Stimulated activated effector memory CD8-positive, alpha-beta T cell treated with anti-CD3 and anti-CD28 coated beads, Interleukin-12 subunit alpha, Interleukin-12 subunit beta, amount 100 ng/mL, for 72 hours (primary cell): ENCODE data around the gene ADAMTS12.

Source experiments
- ATAC-seq: fragments of 150-1000 bp; cut with Tn5 transposase; 2 replicates; pipeline ENCODE4 v1.10.0; 2021
- DNase-seq, 2 donors: peaks; one replicate each; pipeline ENCODE4 v3.0.0; 2021 to 2022; ENCODE audit warnings: low spot score in 2 of 2
- H3K27ac Mint-ChIP-seq: one replicate; pipeline ENCODE4 v1.8.0; 2022; ENCODE audit warnings: mild to moderate bottlenecking, mixed read lengths
- H3K36me3 Mint-ChIP-seq: one replicate; pipeline ENCODE4 v1.8.0; 2022; ENCODE audit warnings: mild to moderate bottlenecking, mixed read lengths
- H3K4me1 Mint-ChIP-seq: one replicate; pipeline ENCODE4 v1.8.0; 2022; ENCODE audit warnings: mixed read lengths
- H3K4me3 Mint-ChIP-seq: one replicate; pipeline ENCODE4 v1.8.0; 2022; ENCODE audit warnings: mild to moderate bottlenecking, mixed read lengths
- H3K9me3 Mint-ChIP-seq: one replicate; pipeline ENCODE4 v1.8.0; 2022; ENCODE audit warnings: mixed read lengths

The ADAMTS12 gene

DNA sequence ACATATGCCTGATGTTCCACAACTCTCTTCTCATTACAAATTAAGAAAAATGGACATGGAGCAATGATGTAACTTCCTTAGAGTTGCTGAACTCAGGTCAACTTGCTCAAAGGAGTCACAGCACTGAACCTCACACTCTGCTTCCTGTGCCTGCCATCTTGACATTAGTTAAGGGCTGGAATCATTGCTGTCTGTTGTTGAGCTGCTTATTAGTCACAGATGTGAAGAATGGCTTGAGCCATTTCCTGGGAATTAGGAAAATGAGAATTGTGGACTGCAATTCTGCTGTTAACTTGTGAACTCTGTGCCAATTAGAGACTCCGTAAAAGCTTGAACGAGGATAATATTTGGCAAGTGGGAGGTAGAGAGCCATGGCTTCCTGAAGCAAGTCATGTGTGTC, 212.0 kb downstream of the ADAMTS12 start:
- DNase-seq (no peak), ATAC-seq (no peak)
- Mint-ChIP-seq H3K27ac (no peak overlapping the region), H3K4me1 (no peaks in the 10 kb centered on the region), H3K9me3 (no peaks in the 10 kb centered on the region), H3K36me3 (no peaks in the 10 kb centered on the region), H3K4me3 (no peak overlapping the region)

GRCh38 chr5:33675958-33676464, 215.8 kb downstream of the ADAMTS12 start:
- Mint-ChIP-seq H3K36me3 (no peaks in the 10 kb centered on the region), H3K4me3 (no peak overlapping the region), H3K4me1 (no peaks in the 10 kb centered on the region), H3K9me3 (no peaks in the 10 kb centered on the region), H3K27ac (no peak overlapping the region)
- no peak for ATAC-seq
- no peak for DNase-seq

GRCh38 chr5:33671700-33672291, 220.0 kb downstream of the ADAMTS12 start:
- Mint-ChIP-seq H3K36me3 (no peaks in the 10 kb centered on the region), H3K27ac (no peak overlapping the region), H3K4me3 (no peak overlapping the region), H3K9me3 (peaks cover 2% of the 10 kb centered on the region), H3K4me1 (no peaks in the 10 kb centered on the region)
- DNase-seq (no peak), ATAC-seq (peak; percentile 11)

GRCh38 chr5:33662722-33663427, 228.9 kb downstream of the ADAMTS12 start:
- H3K27ac Mint-ChIP-seq, result no peak overlapping the region
- H3K4me3 Mint-ChIP-seq, result no peak overlapping the region

GRCh38 chr5:33659526-33660169, 232.1 kb downstream of the ADAMTS12 start:
- H3K36me3 Mint-ChIP-seq, result no peaks in the 10 kb centered on the region

More at GRCh38 chr5:33662722-33663427, 228.9 kb downstream of the ADAMTS12 start:
- DNase-seq, result no peak
- Mint-ChIP-seq H3K9me3 (no peaks in the 10 kb centered on the region), H3K36me3 (no peaks in the 10 kb centered on the region), H3K4me1 (no peaks in the 10 kb centered on the region)
- ATAC-seq, result no peak

DNA sequence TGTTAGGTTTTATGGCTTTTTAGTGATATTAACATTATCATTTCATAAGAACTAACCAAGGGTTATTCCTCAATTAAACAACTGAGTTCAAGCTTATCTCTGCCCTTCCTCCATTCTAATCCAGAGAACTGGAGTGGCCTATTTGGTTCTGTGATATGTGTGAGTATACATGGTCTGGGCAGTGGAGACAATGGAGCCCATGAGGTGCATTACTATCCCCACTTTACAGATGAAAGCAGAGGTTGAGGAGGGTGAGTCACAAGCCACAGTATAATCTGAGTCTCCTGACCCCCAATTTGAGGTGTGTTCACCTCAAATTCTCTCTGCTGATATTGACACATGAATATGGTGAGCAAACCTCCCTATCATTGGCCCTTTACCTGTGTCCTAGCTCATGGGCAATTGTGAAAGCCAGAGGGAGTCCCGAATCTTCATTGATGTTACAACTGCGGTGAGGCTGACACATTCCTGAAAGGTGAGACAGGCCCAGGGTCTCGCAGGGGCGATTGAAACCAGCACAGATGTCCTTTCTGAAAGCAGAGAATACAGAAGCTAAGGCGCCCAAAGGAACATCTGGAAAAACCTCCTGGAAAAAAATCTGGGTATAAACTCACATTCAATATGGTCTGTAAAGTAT, 233.9 kb downstream of the ADAMTS12 start:
- H3K4me1 Mint-ChIP-seq, result no peaks in the 10 kb centered on the region
- no peak for ATAC-seq
- no peak overlapping the region for H3K27ac Mint-ChIP-seq
- peaks cover 3% of the 10 kb centered on the region for H3K9me3 Mint-ChIP-seq
- no peak for DNase-seq
- H3K36me3 Mint-ChIP-seq, result no peaks in the 10 kb centered on the region
- no peak overlapping the region for H3K4me3 Mint-ChIP-seq

More at GRCh38 chr5:33659526-33660169, 232.1 kb downstream of the ADAMTS12 start:
- Mint-ChIP-seq H3K9me3 (no peaks in the 10 kb centered on the region), H3K4me3 (no peak overlapping the region), H3K4me1 (no peaks in the 10 kb centered on the region), H3K27ac (no peak overlapping the region)
- ATAC-seq (no peak), DNase-seq (no peak)

DNA sequence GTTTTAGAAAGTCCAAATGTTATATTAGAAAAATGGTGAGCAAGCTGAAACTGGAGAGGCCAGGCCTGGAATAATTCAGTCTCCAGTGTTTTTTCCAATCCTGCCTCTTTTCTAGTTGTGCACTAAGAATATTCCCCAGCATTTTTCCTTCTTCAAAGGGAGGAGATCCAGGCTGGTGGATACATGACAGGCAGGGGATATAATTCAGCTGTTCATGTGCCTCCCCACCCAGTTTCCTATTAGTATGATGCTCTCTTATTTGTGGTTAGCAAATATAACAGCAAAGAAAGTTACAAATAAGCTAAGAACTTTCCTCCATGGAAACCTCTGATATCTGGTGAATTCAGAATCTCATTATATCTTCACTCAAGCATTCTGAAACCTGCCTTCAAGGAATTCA, 234.6 kb downstream of the ADAMTS12 start:
- DNase-seq (no peak), ATAC-seq (no peak)
- H3K4me1 Mint-ChIP-seq, result no peaks in the 10 kb centered on the region
- no peak overlapping the region for H3K27ac Mint-ChIP-seq
- H3K4me3 Mint-ChIP-seq, result no peak overlapping the region
- H3K9me3 Mint-ChIP-seq, result peaks cover 5% of the 10 kb centered on the region
- no peaks in the 10 kb centered on the region for H3K36me3 Mint-ChIP-seq

GRCh38 chr5:33650911-33651310, 240.9 kb downstream of the ADAMTS12 start:
- H3K4me3 Mint-ChIP-seq, result no peak overlapping the region
- H3K4me1 Mint-ChIP-seq, result no peaks in the 10 kb centered on the region
- H3K36me3 Mint-ChIP-seq, result no peaks in the 10 kb centered on the region
- DNase-seq (no peak), ATAC-seq (no peak)
- H3K27ac Mint-ChIP-seq, result no peak overlapping the region
- H3K9me3 Mint-ChIP-seq, result peaks cover 10% of the 10 kb centered on the region

GRCh38 chr5:33649549-33650482, 242.0 kb downstream of the ADAMTS12 start:
- DNase-seq, result no peak
- no peak for ATAC-seq
- Mint-ChIP-seq H3K4me3 (no peak overlapping the region), H3K36me3 (no peaks in the 10 kb centered on the region), H3K27ac (no peak overlapping the region), H3K4me1 (no peaks in the 10 kb centered on the region), H3K9me3 (peaks cover 10% of the 10 kb centered on the region)

DNA sequence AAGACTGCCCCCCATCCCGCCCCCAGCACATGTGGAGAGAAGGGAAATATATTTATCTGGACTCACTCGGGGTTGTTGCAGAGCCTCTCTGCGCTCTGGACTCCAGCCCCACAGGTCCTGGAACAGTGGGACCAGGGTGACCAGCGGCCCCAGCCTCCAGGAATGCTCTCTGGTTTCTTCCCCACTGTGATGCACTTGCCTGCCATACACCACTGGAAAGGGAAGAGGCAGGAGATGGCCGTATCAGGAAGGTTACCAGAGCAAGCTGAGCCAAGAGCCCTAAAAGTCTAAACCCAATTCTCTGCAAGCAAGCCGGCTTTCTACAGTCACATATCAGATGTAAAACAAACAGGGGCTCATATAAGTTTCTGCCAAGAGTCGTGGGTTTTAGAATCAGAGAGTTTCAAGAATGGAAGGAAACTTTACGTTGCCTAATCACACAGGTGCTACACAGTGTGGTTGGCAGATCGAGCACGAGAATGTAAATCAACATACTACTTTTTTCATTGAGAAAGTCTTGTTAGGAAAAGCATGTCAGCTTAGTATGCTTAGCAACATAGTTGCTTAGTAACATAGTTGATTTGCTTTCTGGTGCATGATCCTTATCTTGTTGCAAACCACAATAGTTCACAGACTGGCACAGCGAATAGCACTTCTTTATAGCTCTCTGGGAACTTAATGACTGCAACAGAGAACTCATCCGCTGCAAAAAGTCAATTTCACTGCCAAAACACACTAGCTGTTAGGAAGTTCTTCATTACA, 249.9 kb downstream of the ADAMTS12 start:
- Mint-ChIP-seq H3K4me3 (no peak overlapping the region), H3K9me3 (peaks cover 6% of the 10 kb centered on the region), H3K4me1 (no peaks in the 10 kb centered on the region), H3K36me3 (no peaks in the 10 kb centered on the region), H3K27ac (no peak overlapping the region)
- DNase-seq, result no peak
- no peak for ATAC-seq

GRCh38 chr5:33639474-33639873, 252.3 kb downstream of the ADAMTS12 start:
- ATAC-seq (no peak), DNase-seq (no peak)
- no peak overlapping the region for H3K4me3 Mint-ChIP-seq
- peaks cover 6% of the 10 kb centered on the region for H3K9me3 Mint-ChIP-seq
- no peaks in the 10 kb centered on the region for H3K36me3 Mint-ChIP-seq
- H3K4me1 Mint-ChIP-seq, result no peaks in the 10 kb centered on the region
- H3K27ac Mint-ChIP-seq, result no peak overlapping the region

DNA sequence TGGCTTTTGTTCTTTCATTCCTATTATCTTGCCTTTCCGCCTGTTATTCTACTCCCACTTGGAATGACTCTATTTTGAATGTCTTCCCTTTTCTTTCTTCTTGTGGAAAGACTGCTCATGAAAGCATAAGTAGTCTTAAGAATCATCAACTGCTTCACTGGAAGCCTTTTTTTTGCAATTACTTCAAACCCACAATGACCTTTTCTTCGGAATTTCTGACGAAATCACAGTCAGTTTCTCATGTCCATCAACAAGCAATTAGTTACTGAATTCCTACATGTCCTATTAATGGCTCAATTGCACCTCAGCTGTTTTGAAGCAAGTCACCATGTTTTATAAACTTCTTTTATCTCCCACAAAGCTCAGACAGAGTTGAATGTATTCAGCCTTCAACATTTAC, 254.8 kb downstream of the ADAMTS12 start:
- Mint-ChIP-seq H3K36me3 (no peaks in the 10 kb centered on the region), H3K4me3 (no peak overlapping the region), H3K27ac (no peak overlapping the region), H3K9me3 (no peaks in the 10 kb centered on the region), H3K4me1 (no peaks in the 10 kb centered on the region)
- no peak for DNase-seq
- ATAC-seq, result no peak

DNA sequence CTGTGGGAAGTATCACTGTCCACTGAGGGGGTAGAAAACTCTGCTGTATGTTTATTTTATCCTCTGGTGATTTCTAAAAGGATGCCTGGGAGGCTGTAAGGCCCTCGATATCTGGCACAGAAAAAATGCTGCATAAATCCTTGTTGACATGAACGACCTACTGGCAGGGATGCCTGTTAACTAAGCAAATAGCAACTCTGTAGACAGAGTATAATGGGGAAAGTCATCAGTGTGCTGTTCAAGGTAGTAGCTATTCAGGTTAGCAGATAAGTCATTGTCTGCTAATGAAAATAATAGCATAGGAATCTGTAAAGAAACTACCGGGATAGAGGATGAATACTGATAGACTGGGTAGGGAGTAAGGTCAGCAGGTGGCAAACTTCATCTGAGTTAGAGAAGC, 256.2 kb downstream of the ADAMTS12 start:
- Mint-ChIP-seq H3K9me3 (peaks cover 3% of the 10 kb centered on the region), H3K4me3 (no peak overlapping the region), H3K4me1 (no peaks in the 10 kb centered on the region), H3K36me3 (no peaks in the 10 kb centered on the region), H3K27ac (no peak overlapping the region)
- DNase-seq (no peak), ATAC-seq (no peak)

DNA sequence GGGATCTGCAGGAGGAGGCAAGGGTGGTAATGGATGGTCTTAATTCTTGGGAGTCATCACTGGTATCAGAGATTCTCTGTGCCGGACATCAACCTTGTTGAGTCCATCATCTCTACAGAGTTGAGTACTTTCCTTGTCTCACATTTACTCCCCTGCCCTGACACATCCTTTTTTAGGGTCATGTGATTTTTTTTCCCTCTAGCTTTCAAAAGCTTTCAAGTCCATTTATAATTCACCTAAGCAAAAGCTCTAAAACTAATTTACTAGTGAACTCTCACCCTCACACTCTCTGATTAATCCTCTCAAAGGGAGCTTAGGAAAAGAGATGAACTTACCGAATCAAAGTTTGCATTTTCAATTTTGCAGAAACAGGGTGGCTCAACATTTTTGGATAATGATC, 258.1 kb downstream of the ADAMTS12 start:
- no peaks in the 10 kb centered on the region for H3K4me1 Mint-ChIP-seq
- H3K4me3 Mint-ChIP-seq, result no peak overlapping the region
- DNase-seq (no peak), ATAC-seq (no peak)
- H3K36me3 Mint-ChIP-seq, result no peaks in the 10 kb centered on the region
- peaks cover 3% of the 10 kb centered on the region for H3K9me3 Mint-ChIP-seq
- no peak overlapping the region for H3K27ac Mint-ChIP-seq
